Endothelial cell of umbilical vein (primary cell): Measurements from ENCODE around the gene RECQL5. TPM values are rescaled to one million over a fixed set of nuclear protein-coding genes. Genes with fewer than 3 reads are reported as not detected.
A peak's percentile ranks its signal among the peaks of the same experiment; 100 is the strongest.

Source experiments
- BruUV-seq: library from RNA; stranded (reverse); fragments of 400-500 nt; replicated peaks from 2 replicates; lab custom pipeline; 2021; lab: Mats Ljungman, UMichigan
- CTCF ChIA-PET: fragments of 300-600, 350-600 bp; sonication (Branson Sonifier 250); formaldehyde crosslinking; loops from one replicate; lab custom pipeline; 2021; ENCODE audit warnings: antibody characterized with exemption, inconsistent platforms; lab: Charles Lee
- POLR2A ChIA-PET: fragments of 300-600, 350-600 bp; sonication (Branson Sonifier 250); formaldehyde crosslinking; loops from one replicate; lab custom pipeline; 2021; ENCODE audit warnings: antibody characterized with exemption, inconsistent platforms; lab: Charles Lee
- DNase-seq: peaks from one replicate; pipeline ENCODE4 v3.0.0-alpha.2; 2011; ENCODE audit warnings: low read depth, low spot score
- FAIRE-seq: peaks from 2 replicates; lab custom pipeline; 2011; peaks lifted over from hg19 to GRCh38; lab: Jason Lieb, UNC
- H2AFZ ChIP-seq: 2 replicates; pipeline ENCODE4 v1.6.0; 2012; ENCODE audit warnings: low read depth, low read length, control low read depth, inconsistent platforms
- H3K27ac ChIP-seq: 2 replicates; pipeline ENCODE4 v1.5.1; 2011; ENCODE audit warnings: low read depth, mild to moderate bottlenecking, control low read depth, low read length, moderate library complexity; ENCODE audit not compliant: insufficient read depth
- H3K27me3 ChIP-seq, 2 experiments: 2 replicates each; pipeline versions ENCODE4 v1.6.0 to v1.6.1; 2011; ENCODE audit warnings: low read length in 2 of 2, mixed read lengths in 1 of 2; ENCODE audit not compliant: control insufficient read depth in 2 of 2, insufficient read depth in 2 of 2
- H3K36me3 ChIP-seq, 2 experiments: 2 replicates in 1 of 2; 3 replicates in 1 of 2; pipeline ENCODE4 v1.5.1; 2011; ENCODE audit warnings: low read length in 2 of 2, mild to moderate bottlenecking in 1 of 2, moderate library complexity in 1 of 2; ENCODE audit not compliant: control insufficient read depth in 2 of 2, insufficient read depth in 2 of 2; ENCODE audit errors: extremely low read depth in 1 of 2
- H3K4me1 ChIP-seq: 3 replicates; pipeline ENCODE4 v1.5.1; 2011; ENCODE audit warnings: mild to moderate bottlenecking, low read length; ENCODE audit not compliant: control insufficient read depth, insufficient read depth; ENCODE audit errors: extremely low read depth
- H3K4me2 ChIP-seq: 2 replicates; pipeline ENCODE4 v1.6.1; 2011; ENCODE audit warnings: low read length, control low read depth, mixed read lengths; ENCODE audit not compliant: insufficient read depth
- H3K4me3 ChIP-seq, 3 experiments: fragments of 200-600 bp in 1 of 3; sonication (generic), shearing (Covaris generic) in 1 of 3; replicated peaks in 1 of 3; 2 replicates each; pipeline ENCODE4 v1.5.1; 2011 to 2016; ENCODE audit warnings: control low read depth in 3 of 3, low read length in 3 of 3, mild to moderate bottlenecking in 2 of 3, inconsistent platforms in 1 of 3, low read depth in 1 of 3, moderate library complexity in 1 of 3; ENCODE audit not compliant: insufficient read depth in 1 of 3
- H3K79me2 ChIP-seq: 2 replicates; pipeline ENCODE4 v1.6.0; 2012; ENCODE audit warnings: low read length, inconsistent platforms; ENCODE audit not compliant: control insufficient read depth, insufficient read depth
- H3K9ac ChIP-seq: replicated peaks from 2 replicates; pipeline ENCODE3; 2011; ENCODE audit warnings: low read length, control low read depth; ENCODE audit not compliant: insufficient read depth; ENCODE audit errors: extremely low read depth
- H3K9me1 ChIP-seq: replicated peaks from 3 replicates; pipeline ENCODE4 v1.6.0; 2011; ENCODE audit warnings: mild to moderate bottlenecking, low read length; ENCODE audit not compliant: control insufficient read depth, insufficient read depth; ENCODE audit errors: extremely low read depth
- H3K9me3 ChIP-seq: replicated peaks from 2 replicates; pipeline ENCODE4 v1.5.1; 2012; ENCODE audit warnings: low read length, inconsistent platforms; ENCODE audit not compliant: control insufficient read depth, insufficient read depth
- H4K20me1 ChIP-seq: replicated peaks from 2 replicates; pipeline ENCODE3; 2011; ENCODE audit warnings: mild to moderate bottlenecking, low read length; ENCODE audit not compliant: control insufficient read depth, insufficient read depth; ENCODE audit errors: extremely low read depth
- FOS ChIP-seq: IDR thresholded peaks from 2 replicates; pipeline ENCODE4 v1.6.1; 2011; ENCODE audit warnings: mild to moderate bottlenecking, low read length, moderate library complexity, borderline replicate concordance; ENCODE audit not compliant: insufficient read depth
- GATA2 ChIP-seq: IDR thresholded peaks from 2 replicates; pipeline ENCODE4 v1.7.0; 2011; ENCODE audit warnings: low read depth, mild to moderate bottlenecking, moderate library complexity, mixed read lengths, low read length; ENCODE audit not compliant: insufficient read length, insufficient read depth
- MYC ChIP-seq: IDR thresholded peaks from one replicate; pipeline ENCODE4 v1.6.1; 2011; ENCODE audit warnings: mild to moderate bottlenecking, low read depth, low read length
- POLR2A ChIP-seq: IDR thresholded peaks from 2 replicates; pipeline ENCODE4 v1.6.1; 2012; ENCODE audit warnings: low read depth, mild to moderate bottlenecking, control low read depth, low read length
- POLR2AphosphoS5 ChIP-seq: IDR thresholded peaks from 2 replicates; pipeline ENCODE4 v1.6.1; 2012; ENCODE audit warnings: low read depth, mild to moderate bottlenecking, control low read depth, low read length, moderate library complexity; ENCODE audit not compliant: insufficient read depth
- dilution Hi-C: fragments of 300-500 bp; cut with MboI; formaldehyde crosslinking; loops from one replicate; pipeline ENCODE4 v1.15.0; 2019; ENCODE audit warnings: low sequenced_read_pairs; ENCODE audit not compliant: extremely low pct_ligation_motif_present
- intact Hi-C: fragments of 100-400 bp; cut with micrococcal nuclease; formaldehyde crosslinking; loops from one replicate; pipeline ENCODE4 v1.10.0; 2022
- polyA plus RNA-seq, 4 experiments: library from polyadenylated mRNA; depleted of rRNA in 3 of 4; stranded (reverse) in 3 of 4; unstranded in 1 of 4; fragments of >200 nt; gene quantifications; 2 replicates each; pipeline versions ENCODE4 v1.2.1 to v1.2.3, GENCODE V29; 2011 to 2012; ENCODE audit warnings: missing spikeins in 1 of 4
- total RNA-seq: library from RNA; stranded (reverse); gene quantifications from 2 replicates; pipeline ENCODE4 v1.2.3, GENCODE V29; 2021
- TF ChIP-seq, protein P1 (sequence below), 2 donors: IDR thresholded peaks; 1 replicate in 1 of 2; 2 replicates in 1 of 2; pipeline ENCODE4 v1.5.1; 2011; ENCODE audit warnings: low read length in 2 of 2, mild to moderate bottlenecking in 2 of 2, moderate library complexity in 2 of 2, control low read depth in 1 of 2, inconsistent platforms in 1 of 2, low read depth in 1 of 2; ENCODE audit not compliant: insufficient read depth in 1 of 2; ENCODE audit errors: extremely low read depth in 1 of 2

Gene RECQL5
- total and polyA plus RNA-seq, 2 donors (not counting 3 experiments of a cell fraction or from before 2014, with no cell fraction given) = 21.3 to 30.7 TPM

DNA sequence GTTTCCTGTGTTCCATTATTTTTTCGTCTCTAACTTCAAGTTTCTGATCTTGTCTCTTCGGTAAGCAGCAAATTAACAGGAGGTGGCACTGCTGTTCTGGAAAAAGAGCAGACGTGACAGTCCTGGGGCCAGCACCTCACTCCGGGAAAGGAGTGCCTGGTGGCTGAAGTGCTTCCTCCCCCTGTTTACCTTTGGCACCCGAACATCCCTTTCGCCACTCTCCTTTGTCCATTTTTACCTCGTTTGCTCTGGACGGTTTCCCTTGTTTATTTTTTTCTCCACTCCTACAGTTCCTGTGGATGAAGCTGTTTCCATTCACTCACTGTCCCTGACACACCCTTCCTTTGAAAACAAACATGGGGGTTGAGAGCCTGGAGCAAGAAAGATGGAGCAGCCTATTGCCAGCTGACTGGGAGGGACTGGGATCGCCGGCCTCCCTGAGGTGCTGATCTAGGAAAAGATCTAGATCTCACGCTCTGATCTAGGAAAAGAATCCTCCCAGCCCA, 12.8 kb upstream of the RECQL5 start:
- intact Hi-C loops = loop anchor here (1.0 kb wide), 3 partner anchors 28 to 68 kb away; partner anchors contain the start of gene SMIM5
- POLR2A ChIA-PET = no interaction called here
- H3K4me2 ChIP-seq = peak overlapping the region; percentile 54

More for the DNA sequence above, 12.8 kb upstream of the RECQL5 start:
- no peaks in the 10 kb centered on the region for H3K9me1 ChIP-seq
- H3K27me3 ChIP-seq = no peaks in the 10 kb centered on the region
- FAIRE-seq (peak; percentile 86), DNase-seq (peak; percentile 89)
- no peak overlapping the region for H2AFZ ChIP-seq
- CTCF ChIA-PET = interaction anchor here (0.6 to 19.6 kb wide), 27 partner anchors 8 to 85 kb away, joined by 3 to 653 read pairs (median 7); partner anchors contain the start of genes GALK1, ITGB4, RECQL5 and SAP30BP
- H3K9ac ChIP-seq = no peak overlapping the region
- H3K9me3 ChIP-seq = no peaks in the 10 kb centered on the region
- dilution Hi-C loops = no loop called here
- H3K79me2 ChIP-seq = peaks cover 63% of the 10 kb centered on the region
- TF ChIP-seq MYC (no peak), POLR2AphosphoS5 (peak; percentile 55), POLR2A (no peak), GATA2 (peak; percentile 46), FOS (peak; percentile 27)
- TF ChIP-seq, protein P1, sequence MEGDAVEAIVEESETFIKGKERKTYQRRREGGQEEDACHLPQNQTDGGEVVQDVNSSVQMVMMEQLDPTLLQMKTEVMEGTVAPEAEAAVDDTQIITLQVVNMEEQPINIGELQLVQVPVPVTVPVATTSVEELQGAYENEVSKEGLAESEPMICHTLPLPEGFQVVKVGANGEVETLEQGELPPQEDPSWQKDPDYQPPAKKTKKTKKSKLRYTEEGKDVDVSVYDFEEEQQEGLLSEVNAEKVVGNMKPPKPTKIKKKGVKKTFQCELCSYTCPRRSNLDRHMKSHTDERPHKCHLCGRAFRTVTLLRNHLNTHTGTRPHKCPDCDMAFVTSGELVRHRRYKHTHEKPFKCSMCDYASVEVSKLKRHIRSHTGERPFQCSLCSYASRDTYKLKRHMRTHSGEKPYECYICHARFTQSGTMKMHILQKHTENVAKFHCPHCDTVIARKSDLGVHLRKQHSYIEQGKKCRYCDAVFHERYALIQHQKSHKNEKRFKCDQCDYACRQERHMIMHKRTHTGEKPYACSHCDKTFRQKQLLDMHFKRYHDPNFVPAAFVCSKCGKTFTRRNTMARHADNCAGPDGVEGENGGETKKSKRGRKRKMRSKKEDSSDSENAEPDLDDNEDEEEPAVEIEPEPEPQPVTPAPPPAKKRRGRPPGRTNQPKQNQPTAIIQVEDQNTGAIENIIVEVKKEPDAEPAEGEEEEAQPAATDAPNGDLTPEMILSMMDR (IDR thresholded peaks at IDR 0.05; ENCODE audit: extremely low read depth in 1 of 2, insufficient read depth in 1 of 2, low read depth in 1 of 2, low read length in 2 of 2) = peak; percentile 33 to 39
- H3K4me3 ChIP-seq = no peak overlapping the region
- peaks cover 0 to 8% of the 10 kb centered on the region in 2 experiments for H3K36me3 ChIP-seq
- no peaks in the 10 kb centered on the region for H4K20me1 ChIP-seq
- BruUV-seq = no TSS peak
- peaks cover 45% of the 10 kb centered on the region for H3K4me1 ChIP-seq
- peak overlapping the region; percentile 42 for H3K27ac ChIP-seq
